NCI-H1048 (cell line): ENCODE results near the gene MIP.
"Not testable (repeated sequence)": the region's sequence is repeated elsewhere in the genome, so short reads cannot be mapped to it uniquely, and the experiment has no call there.

Experiments
- DNase-seq: peaks from one replicate; lab custom pipeline; 2025; lab: John Stamatoyannopoulos, UW

MIP gene

GRCh38 chr12:56454557-56454956 lies at the start of gene MIP:
Gene MIP, minus strand, starts transcription at chr12:56454657. Its CDS starts 44 bp downstream, at chr12:56454613.
- no peak for DNase-seq

DNA sequence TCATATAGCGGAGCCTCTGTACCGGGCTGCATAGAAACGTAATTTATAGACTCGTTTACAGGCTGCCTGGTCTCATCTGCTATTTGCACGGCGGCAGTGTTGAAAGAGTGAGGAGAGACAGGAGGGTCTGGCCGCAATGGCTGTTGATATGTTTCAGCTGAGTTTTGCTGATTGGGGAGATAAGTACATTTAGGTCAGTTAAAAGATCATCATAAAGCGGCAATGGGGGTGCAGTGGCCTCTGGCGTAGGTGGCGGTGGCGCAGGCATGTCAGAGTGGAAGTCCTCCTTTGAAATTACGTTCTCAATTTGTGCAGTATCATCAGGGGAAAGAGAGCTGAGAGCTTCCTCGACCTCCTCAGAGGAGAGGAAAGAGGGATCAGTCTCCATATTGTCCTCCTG lies 45.4 kb upstream of the MIP start:
- DNase-seq = not testable (repeated sequence)

DNA sequence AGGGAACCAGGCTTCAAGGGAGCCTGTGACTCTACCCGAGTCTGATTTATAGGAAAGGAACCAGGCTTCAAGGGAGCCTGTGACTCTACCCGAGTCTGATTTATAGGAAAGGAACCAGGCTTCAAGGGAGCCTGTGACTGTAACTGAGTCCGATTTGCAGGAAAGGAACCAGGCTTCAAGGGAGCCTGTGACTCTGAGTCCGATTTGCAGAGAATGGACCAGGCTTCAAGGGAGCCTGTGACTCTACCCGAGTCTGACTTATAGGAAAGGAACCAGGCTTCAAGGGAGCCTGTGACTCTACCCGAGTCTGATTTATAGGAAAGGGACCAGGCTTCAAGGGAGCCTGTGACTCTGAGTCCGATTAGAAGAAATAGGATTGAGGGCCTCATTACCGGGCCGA lies 45.0 kb upstream of the MIP start:
- not testable (repeated sequence) for DNase-seq

DNA sequence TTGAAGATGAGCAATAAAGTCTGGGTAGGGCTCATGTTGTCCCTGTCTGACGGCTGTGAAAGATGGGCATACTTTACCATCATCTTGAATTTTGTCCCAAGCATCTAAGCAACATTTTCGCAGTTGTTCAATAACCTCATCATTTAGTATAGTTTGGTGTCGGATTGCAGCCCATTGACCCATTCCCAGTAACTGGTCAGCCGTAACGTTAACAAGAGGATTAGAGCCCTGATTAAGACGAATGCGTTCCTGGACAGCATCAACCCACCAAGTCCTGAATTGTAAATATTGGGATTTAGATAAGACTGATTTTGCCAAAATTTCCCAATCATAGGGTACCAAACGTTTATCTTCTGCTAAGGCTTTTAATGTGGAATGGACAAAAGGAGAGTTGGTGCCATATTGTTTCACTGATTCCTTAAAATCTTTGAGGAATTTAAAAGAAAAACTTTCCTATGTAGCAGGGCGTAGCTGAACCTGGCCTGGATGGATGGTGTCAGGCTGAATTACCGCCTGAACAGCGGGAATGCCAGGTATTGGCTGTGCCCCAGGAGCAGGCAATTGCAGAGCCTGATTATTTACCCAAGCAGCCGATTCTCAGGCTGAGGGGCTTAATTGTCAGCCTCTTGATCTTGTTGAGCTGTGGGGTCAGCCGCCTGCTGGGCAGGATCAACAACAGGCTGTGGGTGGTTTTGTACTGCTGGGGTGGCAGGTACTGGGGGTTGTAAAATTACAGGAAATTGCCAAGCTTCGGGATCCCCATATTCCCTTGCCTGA lies 43.9 kb upstream of the MIP start:
- not testable (repeated sequence) for DNase-seq

DNA sequence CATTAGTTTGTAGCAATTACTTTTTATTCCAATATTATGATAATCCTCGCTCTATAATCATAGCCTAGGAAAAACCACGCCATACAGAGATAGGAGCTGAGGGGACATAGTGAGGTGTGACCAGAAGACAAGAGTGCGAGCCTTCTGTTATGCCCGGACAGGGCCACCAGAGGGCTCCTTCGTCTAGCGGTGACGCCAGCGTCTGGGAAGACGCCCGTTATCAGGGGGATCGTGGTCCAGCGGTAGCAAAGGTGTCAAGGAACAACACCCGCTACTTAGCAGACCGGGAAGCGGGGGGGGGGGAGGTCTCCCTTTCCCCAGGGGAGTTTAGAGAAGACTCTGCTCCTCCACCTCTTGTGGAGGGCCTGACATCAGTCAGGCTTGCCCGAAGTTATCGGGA lies 42.2 kb upstream of the MIP start:
- DNase-seq = not testable (repeated sequence)

GRCh38 chr12:56494481-56494880 lies 40.0 kb upstream of the MIP start:
- not testable (repeated sequence) for DNase-seq

DNA sequence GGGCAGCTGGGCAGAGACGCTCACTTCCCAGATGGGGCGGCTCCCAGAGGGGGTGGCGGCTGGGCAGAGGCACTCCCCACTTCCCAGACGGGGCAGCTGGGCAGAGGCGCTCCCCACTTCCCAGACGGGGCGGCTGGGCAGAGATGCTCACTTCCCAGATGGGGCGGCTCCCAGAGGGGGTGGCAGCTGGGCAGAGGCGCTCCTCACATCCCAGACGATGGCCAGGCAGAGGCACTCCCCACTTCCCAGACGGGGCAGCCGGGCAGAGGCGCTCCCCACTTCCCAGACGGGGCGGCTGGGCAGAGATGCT lies 39.6 kb upstream of the MIP start:
- DNase-seq = not testable (repeated sequence)

DNA sequence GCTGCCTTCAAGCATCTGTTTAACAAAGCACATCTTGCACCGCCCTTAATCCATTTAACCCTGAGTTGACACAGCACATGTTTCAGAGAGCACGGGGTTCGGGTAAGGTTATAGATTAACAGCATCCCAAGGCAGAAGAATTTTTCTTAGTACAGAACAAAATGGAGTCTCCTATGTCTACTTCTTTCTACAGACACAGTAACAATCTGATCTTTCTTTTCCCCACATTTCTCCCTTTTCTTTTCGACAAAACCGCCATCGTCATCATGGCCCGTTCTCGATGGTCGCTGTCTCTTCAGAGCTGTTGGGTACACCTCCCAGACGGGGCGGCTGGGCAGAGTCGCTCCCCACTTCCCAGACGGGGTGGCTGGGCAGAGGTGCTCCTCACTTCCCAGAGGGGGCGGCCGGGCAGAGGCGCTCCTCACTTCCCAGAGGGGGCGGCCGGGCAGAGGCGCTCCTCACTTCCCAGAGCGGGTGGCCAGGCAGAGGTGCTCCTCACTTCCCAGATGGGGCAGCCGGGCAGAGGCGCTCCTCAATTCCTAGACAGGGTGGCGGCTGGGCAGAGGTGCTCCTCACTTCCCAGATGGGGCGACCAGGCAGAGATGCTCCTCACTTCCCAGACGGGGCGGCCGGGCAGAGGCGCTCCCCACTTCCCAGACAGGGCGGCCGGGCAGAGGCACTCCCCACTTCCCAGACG lies 39.1 kb upstream of the MIP start:
- DNase-seq = not testable (repeated sequence)

DNA sequence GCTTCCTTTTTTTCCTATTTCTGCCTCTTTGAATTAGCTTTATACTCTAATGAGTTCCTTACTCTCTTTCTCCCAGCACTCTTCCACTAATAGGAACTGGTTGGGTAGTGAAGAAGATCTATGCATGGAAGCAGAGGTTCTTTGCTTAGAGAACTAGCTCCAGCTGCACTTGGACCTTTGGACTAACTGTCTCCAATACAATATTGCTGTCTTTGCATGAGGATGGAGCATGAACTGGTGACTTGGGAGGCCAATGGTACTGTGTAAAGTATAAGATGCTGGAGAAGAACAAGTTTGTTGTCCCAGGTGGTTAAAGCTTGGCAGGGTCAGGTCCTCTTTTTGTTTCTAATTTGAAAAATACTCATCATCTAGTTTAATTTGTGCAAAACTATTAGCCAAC lies 35.9 kb upstream of the MIP start:
- DNase-seq = no peak

- peak; percentile 82 for DNase-seq
These were observed 33.8 kb upstream of the MIP start, which contains the start of gene GLS2 for GRCh38 chr12:56488041-56488955. Gene GLS2, minus strand, starts transcription at chr12:56488161. Its CDS starts 43 bp downstream, at chr12:56488118.

- no peak for DNase-seq
These were observed 33.1 kb upstream of the MIP start for GRCh38 chr12:56487448-56488040.

- no peak for DNase-seq
These were observed 32.2 kb upstream of the MIP start for GRCh38 chr12:56486694-56487093.

- no peak for DNase-seq
These were observed 30.1 kb upstream of the MIP start for GRCh38 chr12:56484566-56484965.

- no peak for DNase-seq
These were observed 25.2 kb upstream of the MIP start for GRCh38 chr12:56479625-56480024.

DNA sequence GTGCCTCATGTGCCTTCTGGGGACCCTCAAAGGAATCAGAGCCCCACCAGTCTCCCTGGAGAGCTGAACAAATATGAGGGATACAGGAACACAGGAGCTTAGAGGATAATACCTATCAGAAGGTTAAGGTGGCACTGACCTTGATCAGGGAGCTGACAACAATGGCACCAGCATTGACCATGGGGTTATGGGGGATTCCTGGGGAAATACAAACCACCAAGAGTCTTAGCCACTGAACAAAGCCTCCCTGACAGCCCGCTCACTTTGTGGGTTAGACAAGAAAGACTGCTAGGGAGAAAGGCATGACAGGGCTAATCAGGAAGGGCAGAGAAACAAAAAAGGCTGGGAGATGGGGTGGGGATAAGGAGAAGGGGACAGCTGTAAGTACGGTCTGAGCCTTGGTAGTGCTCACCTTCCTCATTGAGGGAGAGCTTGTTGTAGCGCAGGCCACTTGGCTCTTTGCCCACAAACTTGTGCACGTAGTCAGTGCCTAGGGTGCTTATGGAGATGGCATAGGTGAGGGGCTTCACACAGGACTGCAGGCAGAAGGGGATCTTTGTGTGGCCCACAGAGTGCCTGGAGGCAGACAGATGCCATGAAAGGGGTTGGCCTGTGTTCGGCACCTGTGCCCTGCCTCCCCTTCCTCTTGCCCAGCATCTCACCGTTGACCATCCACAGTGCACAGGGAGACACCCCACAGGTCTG lies 23.2 kb upstream of the MIP start:
- no peak for DNase-seq

GRCh38 chr12:56476972-56477432 lies 22.5 kb upstream of the MIP start:
- no peak for DNase-seq

- no peak for DNase-seq
These were observed 21.7 kb upstream of the MIP start for GRCh38 chr12:56476143-56476542.

DNA sequence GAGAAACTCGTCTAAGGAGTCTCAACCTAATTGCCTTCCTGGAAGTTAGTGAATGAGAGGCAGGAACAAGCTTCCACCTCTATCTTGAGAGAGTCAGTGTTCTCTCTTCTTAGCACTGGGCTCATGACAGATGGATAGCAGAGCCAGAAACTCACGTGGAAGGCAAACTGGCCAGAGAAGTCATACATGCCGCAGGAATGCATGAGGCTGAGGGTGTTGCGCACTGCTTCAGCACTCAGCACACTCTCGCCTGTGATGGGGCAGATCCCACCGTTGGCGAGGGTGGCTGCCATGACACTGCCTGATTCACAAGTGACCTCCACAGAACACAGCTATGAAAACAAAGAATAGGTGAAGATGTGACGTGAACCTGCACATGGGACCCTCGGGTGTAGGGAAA lies 19.9 kb upstream of the MIP start:
- no peak for DNase-seq

GRCh38 chr12:56469007-56469930 lies 14.8 kb upstream of the MIP start:
- no peak for DNase-seq
